Astrocyte of the spinal cord (primary cell): ENCODE measurements around the gene FAM240A.

ENCODE experiments used
- DNase-seq: peaks from one replicate; pipeline ENCODE4 v3.0.0; 2011; ENCODE audit warnings: low read depth, low spot score
- H3K4me3 ChIP-seq: 2 replicates; pipeline ENCODE4 v1.5.1; 2011; ENCODE audit warnings: low read depth, mild to moderate bottlenecking, low read length, moderate library complexity
- in situ Hi-C: cut with HindIII; loops from 2 replicates; pipeline ENCODE4 v1.10.0; 2017; ENCODE audit warnings: low sequenced_read_pairs
- TF ChIP-seq, protein P1 (sequence below): IDR thresholded peaks from 2 replicates; pipeline ENCODE4 v1.5.1; 2012; ENCODE audit warnings: low read depth, mild to moderate bottlenecking, low read length, inconsistent platforms

FAM240A gene

GRCh38 chr3:46664971-46665762, 52.8 kb downstream of the FAM240A start:
- H3K4me3 ChIP-seq = no peak overlapping the region
- TF ChIP-seq, protein P1, sequence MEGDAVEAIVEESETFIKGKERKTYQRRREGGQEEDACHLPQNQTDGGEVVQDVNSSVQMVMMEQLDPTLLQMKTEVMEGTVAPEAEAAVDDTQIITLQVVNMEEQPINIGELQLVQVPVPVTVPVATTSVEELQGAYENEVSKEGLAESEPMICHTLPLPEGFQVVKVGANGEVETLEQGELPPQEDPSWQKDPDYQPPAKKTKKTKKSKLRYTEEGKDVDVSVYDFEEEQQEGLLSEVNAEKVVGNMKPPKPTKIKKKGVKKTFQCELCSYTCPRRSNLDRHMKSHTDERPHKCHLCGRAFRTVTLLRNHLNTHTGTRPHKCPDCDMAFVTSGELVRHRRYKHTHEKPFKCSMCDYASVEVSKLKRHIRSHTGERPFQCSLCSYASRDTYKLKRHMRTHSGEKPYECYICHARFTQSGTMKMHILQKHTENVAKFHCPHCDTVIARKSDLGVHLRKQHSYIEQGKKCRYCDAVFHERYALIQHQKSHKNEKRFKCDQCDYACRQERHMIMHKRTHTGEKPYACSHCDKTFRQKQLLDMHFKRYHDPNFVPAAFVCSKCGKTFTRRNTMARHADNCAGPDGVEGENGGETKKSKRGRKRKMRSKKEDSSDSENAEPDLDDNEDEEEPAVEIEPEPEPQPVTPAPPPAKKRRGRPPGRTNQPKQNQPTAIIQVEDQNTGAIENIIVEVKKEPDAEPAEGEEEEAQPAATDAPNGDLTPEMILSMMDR = no peak
- no peak for DNase-seq
- in situ Hi-C loops = no loop called here

GRCh38 chr3:46665763-46666452, 53.6 kb downstream of the FAM240A start:
- in situ Hi-C loops = no loop called here

GRCh38 chr3:46666453-46666845, 54.1 kb downstream of the FAM240A start:
- DNase-seq = no peak
- no peak overlapping the region for H3K4me3 ChIP-seq
- in situ Hi-C loops = no loop called here
- TF ChIP-seq, protein P1 = no peak

More at GRCh38 chr3:46665763-46666452, 53.6 kb downstream of the FAM240A start:
- H3K4me3 ChIP-seq = no peak overlapping the region
- no peak for DNase-seq
- TF ChIP-seq, protein P1 = no peak

- in situ Hi-C loops = no loop called here
- TF ChIP-seq, protein P1 = no peak
- no peak for DNase-seq
- no peak overlapping the region for H3K4me3 ChIP-seq
Measured at GRCh38 chr3:46667061-46667621, 54.8 kb downstream of the FAM240A start.

GRCh38 chr3:46667657-46668056, 55.3 kb downstream of the FAM240A start:
- H3K4me3 ChIP-seq = no peak overlapping the region
- TF ChIP-seq, protein P1 = no peak
- in situ Hi-C loops = no loop called here

DNA sequence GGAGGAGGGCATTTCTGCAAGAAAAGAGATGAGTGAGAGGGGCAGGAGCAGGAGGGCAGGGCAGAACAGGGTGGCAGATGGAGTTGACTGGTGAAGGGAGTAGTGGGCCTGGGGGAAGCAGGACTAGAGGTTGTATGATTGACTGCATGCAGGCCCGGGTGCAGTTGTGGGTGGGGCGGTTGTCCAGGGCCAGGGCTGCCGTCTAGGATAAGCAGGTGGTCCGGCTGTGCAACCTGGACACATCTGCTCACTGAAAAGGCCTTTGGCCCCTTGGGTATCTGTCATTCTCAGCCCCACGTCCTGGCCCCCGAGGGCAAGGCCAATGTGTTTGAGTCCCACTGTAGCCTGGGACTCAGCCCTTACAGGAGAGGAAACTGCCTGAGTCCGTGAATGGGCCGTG, 55.8 kb downstream of the FAM240A start:
- H3K4me3 ChIP-seq = no peak overlapping the region
- no peak for DNase-seq
- in situ Hi-C loops = no loop called here
- TF ChIP-seq, protein P1 = no peak

More at GRCh38 chr3:46667657-46668056, 55.3 kb downstream of the FAM240A start:
- DNase-seq = no peak
